Superior temporal gyrus (tissue), 1 donor: ENCODE data around the gene PCNX2.

ENCODE experiments used
- DNase-seq: peaks from one replicate; pipeline ENCODE4 v3.0.0-alpha.2; 2016; ENCODE audit errors: extremely low spot score

Gene PCNX2

GRCh38 chr1:233065685-233066084, 229.8 kb downstream of the PCNX2 start:
- DNase-seq: no peak

GRCh38 chr1:233064988-233065387, 230.5 kb downstream of the PCNX2 start:
- DNase-seq: no peak

GRCh38 chr1:233063462-233063861, 232.1 kb downstream of the PCNX2 start:
- no peak for DNase-seq

- no peak for DNase-seq
These were observed 234.3 kb downstream of the PCNX2 start for GRCh38 chr1:233061265-233061664.

GRCh38 chr1:233060461-233060994, 235.0 kb downstream of the PCNX2 start:
- DNase-seq: no peak

GRCh38 chr1:233057836-233058235, 237.7 kb downstream of the PCNX2 start:
- no peak for DNase-seq

- no peak for DNase-seq
These were observed 239.5 kb downstream of the PCNX2 start for GRCh38 chr1:233055879-233056641.

- peak; percentile 13 for DNase-seq
These were observed 249.9 kb downstream of the PCNX2 start for GRCh38 chr1:233045588-233045987.

- no peak for DNase-seq
These were observed 252.7 kb downstream of the PCNX2 start for GRCh38 chr1:233042834-233043233.

- no peak for DNase-seq
These were observed 255.0 kb downstream of the PCNX2 start for GRCh38 chr1:233040494-233040893.

- no peak for DNase-seq
These were observed 256.9 kb downstream of the PCNX2 start for GRCh38 chr1:233038581-233038980.

- DNase-seq: no peak
These were observed 257.7 kb downstream of the PCNX2 start for GRCh38 chr1:233037843-233038242.

GRCh38 chr1:233034836-233035235, 260.7 kb downstream of the PCNX2 start:
- no peak for DNase-seq

- no peak for DNase-seq
These were observed 262.2 kb downstream of the PCNX2 start for GRCh38 chr1:233033361-233033760.

GRCh38 chr1:233032916-233033315, 262.6 kb downstream of the PCNX2 start:
- DNase-seq: no peak

GRCh38 chr1:233031521-233031920, 264.0 kb downstream of the PCNX2 start:
- no peak for DNase-seq

GRCh38 chr1:233027046-233027445, 268.5 kb downstream of the PCNX2 start:
- DNase-seq: no peak

GRCh38 chr1:233025567-233025966, 270.0 kb downstream of the PCNX2 start:
- no peak for DNase-seq

- DNase-seq: peak; percentile 39
These were observed 270.4 kb downstream of the PCNX2 start for GRCh38 chr1:233025157-233025556.

- no peak for DNase-seq
These were observed 271.3 kb downstream of the PCNX2 start for GRCh38 chr1:233024199-233024598.

- DNase-seq: no peak
These were observed 273.3 kb downstream of the PCNX2 start for GRCh38 chr1:233022246-233022645.

- DNase-seq: peak; percentile 22
These were observed 275.1 kb downstream of the PCNX2 start for GRCh38 chr1:233020426-233020825.

GRCh38 chr1:233019778-233020325, 275.7 kb downstream of the PCNX2 start:
- DNase-seq: peak; percentile 27
